Muscle of leg (tissue), 11 donors: ENCODE results near the gene OR11G2. TPM values are rescaled to one million over a fixed set of nuclear protein-coding genes. Genes with fewer than 3 reads are reported as not detected.
"Not testable (repeated sequence)": the region's sequence is repeated elsewhere in the genome, so short reads cannot be mapped to it uniquely, and the experiment has no call there.

ENCODE experiments used
- DNase-seq: peaks from one replicate; pipeline ENCODE4 v3.0.0; 2013
- H3K27ac ChIP-seq: one replicate; pipeline ENCODE4 v1.5.1; 2013; ENCODE audit warnings: mild to moderate bottlenecking, low read length, control low read depth
- H3K27me3 ChIP-seq: one replicate; pipeline ENCODE4 v1.6.1; 2013; ENCODE audit warnings: low read length; ENCODE audit not compliant: control insufficient read depth, insufficient read depth
- H3K36me3 ChIP-seq: one replicate; pipeline ENCODE4 v1.6.1; 2013; ENCODE audit warnings: low read length; ENCODE audit not compliant: control insufficient read depth, insufficient read depth
- H3K4me1 ChIP-seq: one replicate; pipeline ENCODE4 v1.6.1; 2013; ENCODE audit warnings: low read length; ENCODE audit not compliant: control insufficient read depth, insufficient read depth
- H3K4me3 ChIP-seq: one replicate; pipeline ENCODE4 v1.5.1; 2013; ENCODE audit warnings: low read length, control low read depth
- H3K9me3 ChIP-seq: replicated peaks from 2 replicates; pipeline ENCODE4 v1.6.1; 2013; ENCODE audit warnings: low read depth, low read length; ENCODE audit not compliant: control insufficient read depth
- WGBS: methylation state at CpG from one replicate; pipeline ENCODE4 v1.1.5; 2013; ENCODE audit warnings: missing lambda C conversion rate; ENCODE audit not compliant: insufficient coverage; 5-methylcytosine and 5-hydroxymethylcytosine counted together
- polyA plus RNA-seq, 8 donors: library from polyadenylated mRNA; unstranded; fragments of 120-200 nt; gene quantifications; one replicate each; pipeline versions ENCODE4 v1.2.1 to v1.2.3, GENCODE V29; 2013; ENCODE audit warnings: inconsistent platforms in 1 of 8, low replicate concordance in 1 of 8; ENCODE audit not compliant: insufficient read length in 8 of 8, insufficient read depth in 1 of 8
- total RNA-seq: library from RNA; stranded (reverse); fragments of 120-200 nt; gene quantifications from one replicate; pipeline ENCODE4 v1.2.4, GENCODE V29; 2013

Gene OR11G2
- total and polyA plus RNA-seq, 9 donors = not detected

- H3K4me1 ChIP-seq, H3K36me3 ChIP-seq, H3K27ac ChIP-seq, H3K27me3 ChIP-seq, DNase-seq, H3K4me3 ChIP-seq: not testable (repeated sequence)
- no CpG with 5 or more reads among the region's 28 CpGs for WGBS
- peaks cover 13% of the 10 kb centered on the region for H3K9me3 ChIP-seq
These were observed 21.7 kb downstream of the OR11G2 start for GRCh38 chr14:20212406-20212805.

GRCh38 chr14:20215196-20215595 is 24.5 kb downstream of the OR11G2 start:
- H3K36me3 ChIP-seq = no peaks in the 10 kb centered on the region
- no peak for DNase-seq
- no peaks in the 10 kb centered on the region for H3K4me1 ChIP-seq
- no CpG with 5 or more reads among the region's 2 CpGs for WGBS
- H3K9me3 ChIP-seq = peaks cover 6% of the 10 kb centered on the region
- no peak overlapping the region for H3K4me3 ChIP-seq
- H3K27me3 ChIP-seq = no peaks in the 10 kb centered on the region
- no peak overlapping the region for H3K27ac ChIP-seq

- peaks cover 6% of the 10 kb centered on the region for H3K9me3 ChIP-seq
- 43% methylated on average over 3 of the region's 4 CpGs for WGBS
These were observed 28.3 kb downstream of the OR11G2 start for GRCh38 chr14:20219033-20219432.

GRCh38 chr14:20223410-20223809 is 32.7 kb downstream of the OR11G2 start, which contains the start of gene OR11H6:
Gene OR11H6 (plus strand): TSS chr14:20223710. CDS start chr14:20223710, 0 bp downstream.
- WGBS = no CpG with 5 or more reads among the region's 2 CpGs
- no peaks in the 10 kb centered on the region for H3K27me3 ChIP-seq

More at GRCh38 chr14:20219033-20219432, 28.3 kb downstream of the OR11G2 start:
- Histone ChIP-seq H3K4me3 (no peak overlapping the region), H3K27ac (no peak overlapping the region), H3K4me1 (no peaks in the 10 kb centered on the region), H3K27me3 (no peaks in the 10 kb centered on the region), H3K36me3 (no peaks in the 10 kb centered on the region)
- DNase-seq = no peak

GRCh38 chr14:20228681-20229080 is 38.0 kb downstream of the OR11G2 start, which contains the start of gene OR11H7:
Gene OR11H7 (plus strand): TSS chr14:20228981.
- no peaks in the 10 kb centered on the region for H3K4me1 ChIP-seq
- no peak within 1 kb of the TSS for H3K27ac ChIP-seq
- no peaks in the 10 kb centered on the region for H3K27me3 ChIP-seq
- no peak for DNase-seq
- no peak within 1 kb of the TSS for H3K4me3 ChIP-seq
- WGBS = no CpG with 5 or more reads among the region's 1 CpG
- H3K9me3 ChIP-seq = peaks cover 16% of the 10 kb centered on the region
- no peaks in the 10 kb centered on the region for H3K36me3 ChIP-seq

More at GRCh38 chr14:20223410-20223809, 32.7 kb downstream of the OR11G2 start, which contains the start of gene OR11H6:
- Histone ChIP-seq H3K9me3 (peaks cover 9% of the 10 kb centered on the region), H3K36me3 (no peaks in the 10 kb centered on the region), H3K27ac (no peak within 1 kb of the TSS), H3K4me3 (no peak within 1 kb of the TSS), H3K4me1 (no peaks in the 10 kb centered on the region)
- no peak for DNase-seq

GRCh38 chr14:20235415-20235814 is 44.7 kb downstream of the OR11G2 start:
- not testable (repeated sequence) for H3K4me1 ChIP-seq, H3K9me3 ChIP-seq, H3K27me3 ChIP-seq, H3K36me3 ChIP-seq, H3K4me3 ChIP-seq, H3K27ac ChIP-seq, DNase-seq
- no CpG with 5 or more reads among the region's 4 CpGs for WGBS

GRCh38 chr14:20247646-20248246 is 57.0 kb downstream of the OR11G2 start:
- H3K36me3 ChIP-seq = no peaks in the 10 kb centered on the region
- H3K27ac ChIP-seq = no peak overlapping the region
- peaks cover 17% of the 10 kb centered on the region for H3K9me3 ChIP-seq
- 80% methylated on average over 1 of the region's 3 CpGs for WGBS
- no peak for DNase-seq
- H3K4me1 ChIP-seq = no peaks in the 10 kb centered on the region
- no peak overlapping the region for H3K4me3 ChIP-seq
- no peaks in the 10 kb centered on the region for H3K27me3 ChIP-seq

Other genes with a start within 250 kb of the OR11G2 start
- gene OR4K15, start 215.3 kb upstream of the OR11G2 start, total RNA-seq = not detected
- not detected for gene OR4K15, start 215.3 kb upstream of the OR11G2 start, polyA plus RNA-seq
- gene OR4Q2, start 188.7 kb upstream of the OR11G2 start, total RNA-seq = not detected
- not detected for gene OR4Q2, start 188.7 kb upstream of the OR11G2 start, polyA plus RNA-seq
- gene OR4K14, start 171.6 kb upstream of the OR11G2 start, total RNA-seq = not detected
- gene OR4K14, start 171.6 kb upstream of the OR11G2 start, polyA plus RNA-seq = not detected
- gene OR4K13, start 154.9 kb upstream of the OR11G2 start, total RNA-seq = not detected
- gene OR4K13, start 154.9 kb upstream of the OR11G2 start, polyA plus RNA-seq = under 1 TPM in 2 of 8 donors, not detected in 6; 0.03 to 0.04 TPM
- gene OR4L1, start 130.9 kb upstream of the OR11G2 start, total RNA-seq = not detected
- not detected for gene OR4L1, start 130.9 kb upstream of the OR11G2 start, polyA plus RNA-seq
- gene OR4K17, start 80.2 kb upstream of the OR11G2 start, total RNA-seq = not detected
- gene OR4K17, start 80.2 kb upstream of the OR11G2 start, polyA plus RNA-seq = under 1 TPM in 5 of 8 donors, not detected in 3; 0.03 to 0.13 (median 0.05) TPM
- not detected for gene OR4N5, start 52.1 kb upstream of the OR11G2 start, total RNA-seq
- not detected for gene OR4N5, start 52.1 kb upstream of the OR11G2 start, polyA plus RNA-seq
- not detected for gene OR11H6, start 32.8 kb downstream of the OR11G2 start, total RNA-seq
- gene OR11H6, start 32.8 kb downstream of the OR11G2 start, polyA plus RNA-seq = not detected
- not detected for gene OR11H7, start 38.1 kb downstream of the OR11G2 start, total RNA-seq
- gene OR11H7, start 38.1 kb downstream of the OR11G2 start, polyA plus RNA-seq = under 1 TPM in 3 of 8 donors, not detected in 5; 0.15 to 0.38 (median 0.31) TPM
- not detected for gene OR11H4, start 48.4 kb downstream of the OR11G2 start, total RNA-seq
- gene OR11H4, start 48.4 kb downstream of the OR11G2 start, polyA plus RNA-seq = not detected
- gene TTC5, start 115.1 kb downstream of the OR11G2 start, total RNA-seq = 16.0 TPM
- 10 to 100 TPM in 7 of 8 donors, 1 to 10 TPM in 1; 9.6 to 15.9 (median 11.7) TPM for gene TTC5, start 115.1 kb downstream of the OR11G2 start, polyA plus RNA-seq
- 76.1 TPM for gene CCNB1IP1, start 142.4 kb downstream of the OR11G2 start, total RNA-seq
- 10 to 100 TPM; 51.5 to 74.3 (median 65.6) TPM for gene CCNB1IP1, start 142.4 kb downstream of the OR11G2 start, polyA plus RNA-seq
- 21.8 TPM for gene PARP2, start 152.7 kb downstream of the OR11G2 start, total RNA-seq
- gene PARP2, start 152.7 kb downstream of the OR11G2 start, polyA plus RNA-seq = 10 to 100 TPM; 29.6 to 36.9 (median 33.4) TPM
- gene TEP1, start 222.6 kb downstream of the OR11G2 start, total RNA-seq = 14.8 TPM
- 10 to 100 TPM; 12.2 to 18.5 (median 15.8) TPM for gene TEP1, start 222.6 kb downstream of the OR11G2 start, polyA plus RNA-seq
- gene KLHL33, start 245.3 kb downstream of the OR11G2 start, total RNA-seq = 1.1 TPM
- gene KLHL33, start 245.3 kb downstream of the OR11G2 start, polyA plus RNA-seq = 1 to 10 TPM in 4 of 8 donors, under 1 TPM in 4; 0.37 to 2.5 (median 1.1) TPM